ENCODE results near the gene ARHGAP1. TPM values are rescaled to one million over a fixed set of nuclear protein-coding genes. Genes with fewer than 3 reads are reported as not detected.

ARHGAP1 gene
- total and polyA plus RNA-seq, 7 donors, result 12.5 to 36.1 (median 27.7) TPM

DNA sequence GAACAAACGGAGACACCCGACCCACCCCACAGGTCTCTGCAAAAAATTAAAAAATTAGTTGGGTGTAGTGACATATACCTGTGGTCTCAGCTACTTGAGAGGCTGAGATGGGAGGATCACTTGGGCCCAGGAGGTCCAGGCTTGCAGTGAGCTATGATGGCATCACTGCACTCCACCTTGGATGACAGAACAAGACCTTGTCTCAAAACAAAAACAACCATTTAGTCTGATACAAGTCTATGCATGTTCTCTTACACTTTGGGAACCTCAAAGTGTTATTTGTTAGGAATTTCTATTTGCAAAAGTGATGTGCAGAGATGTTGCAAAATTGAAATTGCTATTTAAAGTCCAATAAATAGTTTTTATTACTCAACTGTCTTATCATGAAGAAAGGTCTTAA is 68.7 kb downstream of the ARHGAP1 start:
- no peak for DNase-seq
- 87 to 100% (median 89%) methylated on average over 2 of the region's 2 CpGs for WGBS, 3 donors
- intact Hi-C loops (cut with DNase I), result no loop called here

DNA sequence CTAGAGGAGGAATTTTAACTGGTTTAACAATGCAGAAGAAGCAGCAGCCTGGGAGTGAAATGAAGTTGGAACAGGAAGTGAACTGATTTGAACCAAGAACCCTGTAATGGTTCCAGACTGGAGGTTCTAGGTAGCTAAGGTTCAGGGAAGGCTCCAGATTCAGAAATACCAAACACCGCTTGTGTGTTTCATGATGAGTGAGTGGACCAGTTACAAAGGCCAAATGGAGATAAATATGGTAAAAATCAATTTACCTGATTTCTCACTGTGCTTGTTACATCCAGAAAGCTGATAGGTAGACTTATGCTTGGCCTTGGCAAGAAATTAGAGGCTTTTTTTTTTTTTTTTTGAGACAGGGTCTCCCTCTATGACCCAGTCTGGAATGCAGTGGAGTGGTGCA is 70.2 kb downstream of the ARHGAP1 start:
- TF ChIP-seq, protein P1, sequence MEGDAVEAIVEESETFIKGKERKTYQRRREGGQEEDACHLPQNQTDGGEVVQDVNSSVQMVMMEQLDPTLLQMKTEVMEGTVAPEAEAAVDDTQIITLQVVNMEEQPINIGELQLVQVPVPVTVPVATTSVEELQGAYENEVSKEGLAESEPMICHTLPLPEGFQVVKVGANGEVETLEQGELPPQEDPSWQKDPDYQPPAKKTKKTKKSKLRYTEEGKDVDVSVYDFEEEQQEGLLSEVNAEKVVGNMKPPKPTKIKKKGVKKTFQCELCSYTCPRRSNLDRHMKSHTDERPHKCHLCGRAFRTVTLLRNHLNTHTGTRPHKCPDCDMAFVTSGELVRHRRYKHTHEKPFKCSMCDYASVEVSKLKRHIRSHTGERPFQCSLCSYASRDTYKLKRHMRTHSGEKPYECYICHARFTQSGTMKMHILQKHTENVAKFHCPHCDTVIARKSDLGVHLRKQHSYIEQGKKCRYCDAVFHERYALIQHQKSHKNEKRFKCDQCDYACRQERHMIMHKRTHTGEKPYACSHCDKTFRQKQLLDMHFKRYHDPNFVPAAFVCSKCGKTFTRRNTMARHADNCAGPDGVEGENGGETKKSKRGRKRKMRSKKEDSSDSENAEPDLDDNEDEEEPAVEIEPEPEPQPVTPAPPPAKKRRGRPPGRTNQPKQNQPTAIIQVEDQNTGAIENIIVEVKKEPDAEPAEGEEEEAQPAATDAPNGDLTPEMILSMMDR (IDR thresholded peaks at IDR 0.05), result no peak
- ATAC-seq (no peak), DNase-seq (no peak)
- intact Hi-C loops (cut with DNase I), result no loop called here
- H3K4me3 ChIP-seq, result no peak overlapping the region
- H3K9me3 ChIP-seq, result no peaks in the 10 kb centered on the region
- WGBS, 3 donors, result 96 to 100% (median 100%) methylated on average over 1 of the region's 1 CpG
- no peak overlapping the region for H3K27ac ChIP-seq
- H3K27me3 ChIP-seq (ENCODE audit: insufficient read depth in 3 of 3, low read length in 2 of 3), result no peaks in the 10 kb centered on the region
- no peaks in the 10 kb centered on the region for H3K4me1 ChIP-seq
- peaks cover 0 to 75% of the 10 kb centered on the region in 2 donors for H3K36me3 ChIP-seq (ENCODE audit: insufficient read depth in 1 of 2, low read depth in 1 of 2)

More for the DNA sequence above, 68.7 kb downstream of the ARHGAP1 start:
- TF ChIP-seq, protein P1 (IDR thresholded peaks at IDR 0.05), result no peak
- Histone ChIP-seq H3K27me3 (ENCODE audit: insufficient read depth in 3 of 3, low read length in 2 of 3) (no peaks in the 10 kb centered on the region), H3K9me3 (no peaks in the 10 kb centered on the region), H3K4me3 (no peak overlapping the region), H3K4me1 (no peaks in the 10 kb centered on the region), H3K27ac (no peak overlapping the region), H3K36me3 (ENCODE audit: insufficient read depth in 1 of 2, low read depth in 1 of 2) (peaks cover 0 to 69% of the 10 kb centered on the region in 2 donors)
- ATAC-seq, result no peak

DNA sequence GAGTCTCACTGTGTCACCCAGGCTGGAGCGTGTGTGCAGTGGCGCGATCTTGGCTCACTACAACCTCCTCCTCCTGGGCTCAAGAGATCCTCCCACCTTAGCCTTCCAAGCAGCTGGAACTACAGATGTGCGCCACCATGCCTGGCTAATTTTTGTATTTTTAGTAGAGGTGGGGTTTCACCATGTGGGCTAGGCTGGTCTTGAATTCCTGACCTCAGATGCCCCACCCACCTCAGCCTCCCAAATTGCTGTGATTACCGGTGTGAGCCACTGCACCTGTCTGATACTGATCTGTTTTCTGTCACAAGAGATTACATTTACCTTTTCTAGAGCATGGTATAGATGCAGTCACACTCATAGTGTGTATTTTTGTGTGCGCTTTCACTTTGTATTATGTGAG is 71.5 kb downstream of the ARHGAP1 start:
- no peaks in the 10 kb centered on the region for H3K4me1 ChIP-seq
- WGBS, 3 donors, result 71 to 82% (median 74%) methylated on average over 6 of the region's 6 CpGs
- no peak overlapping the region for H3K4me3 ChIP-seq
- no peaks in the 10 kb centered on the region for H3K9me3 ChIP-seq
- H3K27ac ChIP-seq, result no peak overlapping the region
- DNase-seq (no peak), ATAC-seq (no peak)
- TF ChIP-seq, protein P1 (IDR thresholded peaks at IDR 0.05), result no peak
- H3K27me3 ChIP-seq (ENCODE audit: insufficient read depth in 3 of 3, low read length in 2 of 3), result no peaks in the 10 kb centered on the region
- intact Hi-C loops (cut with DNase I), result no loop called here
- peaks cover 0 to 80% of the 10 kb centered on the region in 2 donors for H3K36me3 ChIP-seq (ENCODE audit: insufficient read depth in 1 of 2, low read depth in 1 of 2)

Other genes starting within 250 kb of the ARHGAP1 start
- 10 to 100 TPM; 10.8 to 23.5 (median 18.5) TPM for gene AMBRA1, start 106.6 kb downstream of the ARHGAP1 start, total RNA-seq
- gene AMBRA1, start 106.6 kb downstream of the ARHGAP1 start, polyA plus RNA-seq, result 10 to 100 TPM in 1 of 3 donors, 1 to 10 TPM in 2; 5.1 to 10.8 (median 5.3) TPM
- gene HARBI1, start 83.4 kb downstream of the ARHGAP1 start, total RNA-seq, result 1 to 10 TPM; 2.0 to 4.4 (median 2.8) TPM
- gene HARBI1, start 83.4 kb downstream of the ARHGAP1 start, polyA plus RNA-seq, result 1 to 10 TPM; 3.4 to 8.6 (median 3.8) TPM
- gene ATG13, start 83.1 kb downstream of the ARHGAP1 start, total RNA-seq, result 10 to 100 TPM; 27.0 to 50.7 (median 35.8) TPM
- 10 to 100 TPM; 16.8 to 50.5 (median 20.5) TPM for gene ATG13, start 83.1 kb downstream of the ARHGAP1 start, polyA plus RNA-seq
- gene ZNF408, start 412 bp upstream of the ARHGAP1 start, total RNA-seq, result 10 to 100 TPM in 2 of 4 donors, 1 to 10 TPM in 2; 5.0 to 15.0 (median 9.8) TPM
- gene ZNF408, start 412 bp upstream of the ARHGAP1 start, polyA plus RNA-seq, result 10 to 100 TPM in 1 of 3 donors, 1 to 10 TPM in 2; 9.6 to 12.7 (median 9.9) TPM
- gene F2, start 18.6 kb upstream of the ARHGAP1 start, total RNA-seq, result under 1 TPM in 2 of 4 donors, not detected in 2; 0.16 to 0.26 TPM
- gene F2, start 18.6 kb upstream of the ARHGAP1 start, polyA plus RNA-seq, result under 1 TPM in 2 of 3 donors, not detected in 1; 0.04 to 0.56 TPM
- gene CKAP5, start 145.7 kb upstream of the ARHGAP1 start, total RNA-seq, result 100 to 1,000 TPM in 3 of 4 donors, 10 to 100 TPM in 1; 86.4 to 160 (median 119) TPM
- gene CKAP5, start 145.7 kb upstream of the ARHGAP1 start, polyA plus RNA-seq, result 10 to 100 TPM; 21.0 to 43.5 (median 23.0) TPM
- 10 to 100 TPM; 14.5 to 32.3 (median 24.7) TPM for gene LRP4, start 217.9 kb upstream of the ARHGAP1 start, total RNA-seq
- gene LRP4, start 217.9 kb upstream of the ARHGAP1 start, polyA plus RNA-seq, result 1 to 10 TPM; 5.4 to 8.0 (median 5.6) TPM
- gene CSTPP1, start 236.1 kb upstream of the ARHGAP1 start, total RNA-seq, result 1 to 10 TPM; 6.1 to 10.0 (median 7.7) TPM
- gene CSTPP1, start 236.1 kb upstream of the ARHGAP1 start, polyA plus RNA-seq, result 1 to 10 TPM; 5.1 to 8.2 (median 6.6) TPM